Fibroblast of mammary gland (primary cell): Measurements from ENCODE around the gene SAMD1.

Source experiments
- DNase-seq: peaks from one replicate; pipeline ENCODE4 v3.0.0-alpha.2; 2010; ENCODE audit warnings: low read depth
- H3K4me3 ChIP-seq: 2 replicates; pipeline ENCODE4 v1.5.1; 2011; ENCODE audit warnings: low read depth, mild to moderate bottlenecking, low read length, moderate library complexity; ENCODE audit not compliant: control insufficient read depth
- TF ChIP-seq, protein P1 (sequence below): conservative IDR thresholded peaks from 2 replicates; pipeline ENCODE4 v1.5.1; 2011; ENCODE audit warnings: low read depth, low read length, inconsistent platforms; ENCODE audit not compliant: control insufficient read depth, insufficient read depth

Gene SAMD1

DNA sequence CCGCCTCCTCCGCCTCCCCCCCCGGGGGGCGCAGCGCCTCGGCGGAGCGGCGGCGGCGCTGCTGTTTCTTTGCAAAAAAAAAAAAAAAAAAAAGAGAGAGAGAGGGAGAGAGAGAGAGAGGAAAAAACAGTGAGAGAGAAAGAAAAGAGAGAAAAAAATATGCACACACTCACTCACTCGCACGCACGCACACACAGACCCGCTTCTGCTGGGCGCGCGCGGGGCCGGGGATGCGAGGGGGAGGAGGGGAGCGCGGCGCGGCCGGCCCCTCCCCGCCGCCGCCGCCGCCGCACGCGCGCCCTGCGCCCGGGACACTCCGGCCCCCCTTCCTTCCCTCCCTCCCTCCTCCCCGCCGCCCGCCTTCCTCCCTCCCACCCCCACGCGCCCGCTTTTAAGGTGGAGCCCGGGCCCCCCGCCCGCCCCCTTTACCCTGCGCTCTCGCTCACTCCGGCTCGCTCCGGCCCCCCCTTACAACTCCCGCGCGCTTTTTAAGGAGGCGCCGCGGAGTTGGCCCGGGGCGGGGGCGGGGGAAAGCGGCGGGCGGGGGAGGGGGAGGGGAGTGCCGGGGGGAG, at the start of gene SAMD1:
Gene SAMD1, minus strand, starts transcription at position 243 of the 572 bp plus-strand sequence.
- DNase-seq = peak; percentile 80
- TF ChIP-seq, protein P1, sequence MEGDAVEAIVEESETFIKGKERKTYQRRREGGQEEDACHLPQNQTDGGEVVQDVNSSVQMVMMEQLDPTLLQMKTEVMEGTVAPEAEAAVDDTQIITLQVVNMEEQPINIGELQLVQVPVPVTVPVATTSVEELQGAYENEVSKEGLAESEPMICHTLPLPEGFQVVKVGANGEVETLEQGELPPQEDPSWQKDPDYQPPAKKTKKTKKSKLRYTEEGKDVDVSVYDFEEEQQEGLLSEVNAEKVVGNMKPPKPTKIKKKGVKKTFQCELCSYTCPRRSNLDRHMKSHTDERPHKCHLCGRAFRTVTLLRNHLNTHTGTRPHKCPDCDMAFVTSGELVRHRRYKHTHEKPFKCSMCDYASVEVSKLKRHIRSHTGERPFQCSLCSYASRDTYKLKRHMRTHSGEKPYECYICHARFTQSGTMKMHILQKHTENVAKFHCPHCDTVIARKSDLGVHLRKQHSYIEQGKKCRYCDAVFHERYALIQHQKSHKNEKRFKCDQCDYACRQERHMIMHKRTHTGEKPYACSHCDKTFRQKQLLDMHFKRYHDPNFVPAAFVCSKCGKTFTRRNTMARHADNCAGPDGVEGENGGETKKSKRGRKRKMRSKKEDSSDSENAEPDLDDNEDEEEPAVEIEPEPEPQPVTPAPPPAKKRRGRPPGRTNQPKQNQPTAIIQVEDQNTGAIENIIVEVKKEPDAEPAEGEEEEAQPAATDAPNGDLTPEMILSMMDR = no peak
- H3K4me3 ChIP-seq = peak within 1 kb of the TSS; percentile 70

DNA sequence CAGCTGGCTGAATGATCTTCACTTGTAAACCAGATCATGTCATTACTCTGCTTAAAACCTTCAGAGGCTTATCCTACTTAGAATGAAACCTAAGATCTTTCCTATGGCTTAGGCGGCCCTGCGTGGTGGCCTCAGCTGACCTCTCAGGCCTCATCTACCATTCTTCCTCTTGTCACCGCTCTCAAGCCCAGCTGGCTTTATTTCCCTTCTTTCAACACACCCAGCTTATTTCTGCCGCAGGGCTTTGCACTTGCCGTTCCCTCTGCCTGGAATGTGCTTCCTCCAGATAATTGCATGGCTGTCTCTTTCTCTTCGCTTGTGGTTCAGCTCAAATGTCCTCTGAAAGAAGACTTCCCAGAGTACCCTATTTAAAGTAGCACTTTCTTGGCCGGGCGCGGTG, 49.4 kb upstream of the SAMD1 start:
- TF ChIP-seq, protein P1 = no peak
- no peak for DNase-seq
- H3K4me3 ChIP-seq = no peak overlapping the region

DNA sequence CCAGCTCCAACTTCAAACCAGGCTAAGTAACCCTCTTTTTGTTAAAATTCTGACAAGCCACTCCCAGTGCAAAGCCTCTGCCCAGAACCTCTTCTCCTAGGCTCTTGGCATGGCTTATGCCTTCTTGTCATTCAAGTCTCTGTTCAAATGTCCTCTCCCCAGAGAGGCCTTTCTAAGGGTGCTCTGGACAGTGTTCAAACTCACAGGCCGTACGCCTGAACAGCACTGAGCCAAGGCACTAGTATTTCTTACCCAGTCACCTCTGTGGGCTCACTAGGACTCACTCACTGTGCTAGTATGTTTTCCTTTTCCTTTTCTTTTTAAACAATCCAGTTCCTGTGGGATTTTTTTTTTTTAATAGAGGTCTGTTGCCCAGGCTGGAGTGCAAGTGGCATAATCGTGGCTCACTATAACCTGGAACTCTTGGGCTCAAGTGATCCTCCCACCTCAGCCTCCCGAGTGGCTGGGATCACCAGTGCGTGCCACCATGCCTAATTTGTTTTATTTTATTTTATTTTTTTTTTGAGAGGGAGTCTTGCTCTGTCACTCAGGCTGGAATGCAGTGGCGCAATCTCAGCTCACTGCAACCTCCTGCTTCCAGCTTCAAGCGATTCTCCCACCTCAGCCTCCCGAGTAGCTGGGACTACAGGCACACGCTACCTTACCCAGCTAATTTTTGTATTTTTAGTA, 48.2 kb upstream of the SAMD1 start:
- TF ChIP-seq, protein P1 = no peak
- peak; percentile 40 for DNase-seq
- no peak overlapping the region for H3K4me3 ChIP-seq

DNA sequence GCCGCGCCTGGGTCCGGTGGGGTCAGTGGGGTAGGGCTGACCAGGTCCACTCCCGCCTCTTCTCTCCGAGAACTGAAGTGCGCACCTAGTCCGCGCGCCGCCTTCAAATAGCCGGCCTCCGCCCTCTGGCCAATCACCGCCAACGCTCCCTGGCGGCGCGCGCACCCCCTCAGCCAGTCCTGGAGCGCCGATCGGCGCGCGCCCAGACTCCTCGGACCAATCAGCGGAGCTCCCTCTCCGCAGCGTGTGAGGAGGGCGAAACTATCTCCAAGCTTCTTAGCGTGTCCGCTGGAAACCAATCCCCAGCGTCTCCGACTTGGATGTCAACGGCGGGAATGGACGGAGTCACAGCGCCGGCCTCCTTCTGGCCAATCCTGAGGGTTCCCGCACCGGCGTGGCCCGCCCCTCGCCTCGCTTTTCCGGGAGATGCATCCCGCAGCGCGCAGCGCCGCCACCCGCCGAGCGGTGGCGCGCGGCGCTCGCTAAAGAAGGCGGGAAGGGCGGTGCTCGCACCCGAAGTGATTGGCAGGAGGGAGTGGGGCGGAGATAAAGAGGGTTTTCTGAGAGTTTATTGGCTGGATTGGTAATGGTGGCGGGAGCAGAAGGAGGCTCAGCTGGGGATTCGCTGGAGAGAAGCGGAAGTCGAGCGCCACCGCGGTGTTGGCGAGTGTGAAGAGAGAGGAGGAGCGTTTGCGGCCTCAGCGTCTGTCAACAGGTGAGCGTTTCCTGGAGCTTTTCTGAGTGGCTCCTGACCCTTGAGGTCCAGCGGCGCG, 46.1 kb upstream of the SAMD1 start, which contains the start of gene ASF1B:
Gene ASF1B, minus strand, starts transcription at position 81 of the 773 bp plus-strand sequence. CDS start 133 bp downstream, outside the sequence.
- DNase-seq = peak; percentile 100
- TF ChIP-seq, protein P1 = peak; percentile 42
- H3K4me3 ChIP-seq = peak within 1 kb of the TSS; percentile 83

DNA sequence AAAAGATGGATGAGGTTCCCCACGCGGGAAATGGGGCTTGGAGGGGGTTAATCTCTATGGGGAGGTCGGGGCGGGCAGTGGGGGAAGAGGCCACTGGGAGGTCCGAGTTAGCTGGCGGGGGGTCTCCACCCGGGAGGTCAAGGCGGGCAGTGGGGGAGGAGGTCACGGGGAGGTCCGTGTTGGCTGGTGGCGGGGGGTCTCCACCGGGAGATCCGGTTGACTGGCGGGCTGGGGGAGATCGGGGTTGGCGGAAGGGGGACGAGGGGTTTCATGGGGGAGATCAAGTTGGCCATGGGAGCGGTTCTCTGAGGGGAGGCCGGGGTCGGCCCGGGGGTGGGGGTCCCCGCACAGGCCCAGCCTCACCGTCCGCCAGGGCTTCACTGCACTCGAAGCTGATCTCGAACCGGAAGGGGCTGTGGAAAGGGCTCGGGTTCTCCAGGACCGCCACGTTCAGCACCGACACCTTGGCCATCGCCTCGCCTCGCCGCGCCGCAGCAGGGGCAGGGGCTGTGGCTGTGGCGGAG, 45.5 kb upstream of the SAMD1 start:
- no peak for DNase-seq
- peak overlapping the region; percentile 69 for H3K4me3 ChIP-seq
- TF ChIP-seq, protein P1 = no peak

DNA sequence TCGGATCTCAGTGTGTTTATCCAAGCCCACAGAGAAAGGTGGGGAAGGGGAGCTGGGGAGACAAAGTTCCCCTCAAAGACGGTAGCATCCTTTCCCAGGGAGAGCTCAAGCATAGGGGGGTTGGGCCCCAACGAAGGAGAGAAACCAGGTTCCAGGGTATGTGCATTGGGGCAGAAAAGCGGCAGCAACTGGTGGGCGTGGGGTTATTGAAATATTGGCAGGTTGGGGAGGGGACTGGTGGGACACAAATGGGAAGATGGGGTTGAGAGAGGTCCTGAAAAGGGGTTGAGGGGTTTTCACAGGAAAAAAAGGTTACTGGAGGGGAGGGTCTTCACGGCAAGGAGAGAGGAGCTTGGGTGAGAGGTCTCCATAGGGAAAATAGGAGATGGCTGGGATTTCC, 44.8 kb upstream of the SAMD1 start:
- H3K4me3 ChIP-seq = peak overlapping the region; percentile 69
- DNase-seq = no peak
- TF ChIP-seq, protein P1 = no peak
